Karpas-422 (cell line): ENCODE results near the gene MBP. TPM values are rescaled to one million over a fixed set of nuclear protein-coding genes. Genes with fewer than 3 reads are reported as not detected.

ENCODE experiments used
- DNase-seq: peaks from one replicate; pipeline ENCODE4 v3.0.0-alpha.2; 2015
- H2AFZ ChIP-seq: fragments of 200-600 bp; sonication (generic); 2 replicates; pipeline ENCODE4 v1.6.1; 2014; ENCODE audit warnings: antibody characterized with exemption, low read length, mixed read lengths
- H3K27ac ChIP-seq: fragments of 200-600 bp; sonication (generic); 2 replicates; pipeline ENCODE4 v1.5.1; 2014; ENCODE audit warnings: mild to moderate bottlenecking, low read length, moderate library complexity
- H3K27me3 ChIP-seq: fragments of 200-600 bp; sonication (generic); 2 replicates; pipeline ENCODE4 v1.6.1; 2014; ENCODE audit warnings: low read length, mixed read lengths
- H3K36me3 ChIP-seq: fragments of 200-600 bp; sonication (generic); 2 replicates; pipeline ENCODE4 v1.6.1; 2014; ENCODE audit warnings: low read length, mixed read lengths; ENCODE audit not compliant: insufficient read depth
- H3K4me1 ChIP-seq: fragments of 200-600 bp; sonication (generic); 2 replicates; pipeline ENCODE4 v1.6.1; 2014; ENCODE audit warnings: mild to moderate bottlenecking, low read length, mixed read lengths
- H3K4me2 ChIP-seq: fragments of 200-600 bp; sonication (generic); 2 replicates; pipeline ENCODE4 v1.6.1; 2014; ENCODE audit warnings: low read length, low read depth, mild to moderate bottlenecking; ENCODE audit not compliant: poor library complexity, severe bottlenecking
- H3K4me3 ChIP-seq: fragments of 200-600 bp; sonication (generic); 2 replicates; pipeline ENCODE4 v1.5.1; 2014; ENCODE audit warnings: mild to moderate bottlenecking, antibody characterized with exemption, low read length, mixed read lengths
- H3K79me2 ChIP-seq: fragments of 200-600 bp; sonication (generic); 2 replicates; pipeline ENCODE4 v1.6.1; 2014; ENCODE audit warnings: mild to moderate bottlenecking, low read length, mixed read lengths
- H3K9ac ChIP-seq: fragments of 200-600 bp; sonication (generic); 2 replicates; pipeline ENCODE4 v1.6.0; 2014; ENCODE audit warnings: low read length
- H3K9me2 ChIP-seq: fragments of 200-600 bp; sonication (generic), shearing (Covaris generic); replicated peaks from 2 replicates; pipeline ENCODE4 v1.6.0; 2014; ENCODE audit warnings: mild to moderate bottlenecking, low read length, moderate library complexity; ENCODE audit not compliant: insufficient read depth
- H3K9me3 ChIP-seq: fragments of 300-700, 200-600 bp; sonication (generic); 2 replicates; pipeline ENCODE4 v1.6.1; 2014; ENCODE audit warnings: low read length, mixed read lengths
- H4K20me1 ChIP-seq: fragments of 200-600 bp; sonication (generic); 2 replicates; pipeline ENCODE4 v1.6.1; 2014; ENCODE audit warnings: mild to moderate bottlenecking, antibody characterized with exemption, low read length, low read depth; ENCODE audit not compliant: insufficient read depth
- total RNA-seq: library from RNA; depleted of rRNA; stranded (reverse); fragments of >200 nt; shearing (Covaris generic); gene quantifications from 2 replicates; pipeline ENCODE4 v1.2.3, GENCODE V29; 2014; ENCODE audit warnings: low replicate concordance; rRNA removed

The MBP gene
- total RNA-seq, 1 experiment from 2014 or later: 67.8 TPM

GRCh38 chr18:76936877-76937276, 195.7 kb downstream of the MBP start:
- peaks cover 24% of the 10 kb centered on the region; the same call in 1 of the 2 replicates for H3K36me3 ChIP-seq
- peaks cover 40% of the 10 kb centered on the region for H3K4me1 ChIP-seq
- no peak overlapping the region for H2AFZ ChIP-seq
- H3K9me2 ChIP-seq: no peaks in the 10 kb centered on the region
- H3K27me3 ChIP-seq: no peaks in the 10 kb centered on the region
- 0 out of 2 replicates have a peak overlapping the region, but pooled peaks have one; percentile 4 for H3K27ac ChIP-seq
- no peaks in the 10 kb centered on the region for H3K9me3 ChIP-seq
- H3K4me2 ChIP-seq: no peak overlapping the region
- no peaks in the 10 kb centered on the region for H4K20me1 ChIP-seq
- H3K79me2 ChIP-seq: peaks cover 16% of the 10 kb centered on the region; the same call in 1 of the 2 replicates
- no peak overlapping the region for H3K4me3 ChIP-seq
- DNase-seq: no peak
- no peak overlapping the region for H3K9ac ChIP-seq

GRCh38 chr18:76935722-76936337, 196.8 kb downstream of the MBP start:
- Histone ChIP-seq H3K27me3 (no peaks in the 10 kb centered on the region), H3K36me3 (peaks cover 31% of the 10 kb centered on the region; the same call in 1 of the 2 replicates), H3K4me3 (no peak overlapping the region), H3K4me1 (peaks cover 40% of the 10 kb centered on the region), H3K9ac (no peak overlapping the region), H3K4me2 (no peak overlapping the region), H3K9me3 (no peaks in the 10 kb centered on the region), H3K9me2 (no peaks in the 10 kb centered on the region), H3K27ac (peak overlapping the region; percentile 45; the same call in 1 of the 2 replicates), H3K79me2 (peaks cover 24% of the 10 kb centered on the region; the same call in 1 of the 2 replicates), H4K20me1 (no peaks in the 10 kb centered on the region), H2AFZ (no peak overlapping the region)
- DNase-seq: no peak

GRCh38 chr18:76932026-76932819, 200.4 kb downstream of the MBP start:
- H3K4me2 ChIP-seq: no peak overlapping the region
- no peaks in the 10 kb centered on the region for H4K20me1 ChIP-seq
- DNase-seq: no peak
- peaks cover 48% of the 10 kb centered on the region for H3K4me1 ChIP-seq
- H3K9me3 ChIP-seq: no peaks in the 10 kb centered on the region
- H2AFZ ChIP-seq: no peak overlapping the region
- H3K9me2 ChIP-seq: no peaks in the 10 kb centered on the region
- peaks cover 25% of the 10 kb centered on the region; the same call in 1 of the 2 replicates for H3K79me2 ChIP-seq
- no peak overlapping the region for H3K9ac ChIP-seq
- H3K36me3 ChIP-seq: peaks cover 47% of the 10 kb centered on the region
- H3K27ac ChIP-seq: no peak overlapping the region
- no peak overlapping the region for H3K4me3 ChIP-seq
- H3K27me3 ChIP-seq: no peaks in the 10 kb centered on the region

GRCh38 chr18:76931171-76931570, 201.4 kb downstream of the MBP start:
- H3K27ac ChIP-seq: no peak overlapping the region
- no peaks in the 10 kb centered on the region for H4K20me1 ChIP-seq
- no peak overlapping the region for H3K4me2 ChIP-seq
- H3K9me2 ChIP-seq: no peaks in the 10 kb centered on the region
- no peaks in the 10 kb centered on the region for H3K27me3 ChIP-seq
- H3K36me3 ChIP-seq: peaks cover 47% of the 10 kb centered on the region
- H3K4me3 ChIP-seq: no peak overlapping the region
- H2AFZ ChIP-seq: no peak overlapping the region
- H3K9ac ChIP-seq: no peak overlapping the region
- DNase-seq: no peak
- H3K9me3 ChIP-seq: no peaks in the 10 kb centered on the region
- H3K79me2 ChIP-seq: peaks cover 31% of the 10 kb centered on the region
- H3K4me1 ChIP-seq: peaks cover 39% of the 10 kb centered on the region

Other genes starting within 250 kb of the MBP start
- gene GALR1, start 117.1 kb upstream of the MBP start, total RNA-seq: not detected in 2 replicates